ENCODE data around the gene ANKRD33B. TPM values are rescaled to one million over a fixed set of nuclear protein-coding genes. Genes with fewer than 3 reads are reported as not detected.

ANKRD33B gene
- total and polyA plus RNA-seq, 7 donors = 1.4 to 32.7 (median 7.8) TPM

DNA sequence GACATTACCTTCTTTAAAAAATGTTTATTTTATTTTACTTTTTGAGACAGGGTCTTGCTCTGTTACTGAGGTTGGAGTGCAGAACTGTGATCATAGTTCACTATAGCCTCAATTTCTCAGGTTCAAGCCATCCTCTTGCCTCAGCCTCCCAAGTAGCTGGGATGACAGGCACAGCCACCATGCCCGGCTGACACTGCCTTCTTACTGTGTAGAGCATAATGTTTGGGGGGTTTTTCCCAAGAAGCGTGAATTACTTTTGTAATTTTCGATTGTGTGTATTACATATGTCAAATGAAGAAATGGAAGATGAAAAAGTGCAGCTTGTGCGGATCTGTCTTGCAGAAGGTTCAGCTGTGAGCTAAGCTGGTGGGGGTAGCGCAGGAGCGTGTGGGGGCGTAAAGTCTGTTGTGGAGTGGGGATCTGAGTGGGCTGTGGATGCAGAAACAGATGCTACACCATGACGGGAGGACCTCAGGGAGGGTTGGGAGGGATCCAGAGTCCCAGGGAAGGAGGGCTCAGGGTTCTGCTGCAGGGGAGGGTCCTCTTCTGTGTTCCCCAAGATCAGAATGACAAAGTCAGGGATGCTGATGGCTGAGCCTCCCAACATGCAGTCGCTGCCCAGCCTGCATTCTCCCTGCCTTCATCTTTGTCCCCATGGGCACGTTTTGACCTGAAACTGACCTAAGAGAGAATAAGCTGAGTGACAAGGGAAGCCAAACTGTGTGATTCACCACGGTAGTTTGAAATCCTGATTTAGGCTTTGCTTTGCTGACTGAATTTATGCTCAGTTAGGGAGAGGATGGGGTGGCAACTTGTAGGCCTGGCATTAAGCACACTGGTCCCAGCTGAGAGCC is 6.8 kb upstream of the ANKRD33B start:
- intact Hi-C loops (cut with DNase I) = no loop called here
- DNase-seq = no peak

DNA sequence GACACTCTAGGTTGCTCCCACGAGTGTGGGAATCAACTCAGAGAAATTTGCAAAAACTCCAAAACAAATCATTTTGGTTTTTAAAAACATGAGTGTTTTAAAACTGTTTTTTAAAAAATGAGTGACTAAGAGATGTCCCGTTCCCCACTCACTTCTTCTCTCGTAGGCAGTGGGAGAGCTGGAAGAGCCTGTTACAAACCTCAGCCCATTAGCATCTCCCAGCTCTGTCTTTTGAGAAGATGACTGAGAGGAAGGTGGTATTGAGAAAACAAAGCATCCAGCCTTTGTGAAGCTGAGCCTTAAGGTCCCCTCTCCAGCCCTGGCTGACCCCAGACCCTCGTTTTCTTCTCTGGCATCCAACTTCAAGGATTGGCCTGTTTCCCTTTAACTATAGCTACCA is 4.7 kb upstream of the ANKRD33B start:
- H3K4me3 ChIP-seq = no peak overlapping the region
- TF ChIP-seq, protein P1, sequence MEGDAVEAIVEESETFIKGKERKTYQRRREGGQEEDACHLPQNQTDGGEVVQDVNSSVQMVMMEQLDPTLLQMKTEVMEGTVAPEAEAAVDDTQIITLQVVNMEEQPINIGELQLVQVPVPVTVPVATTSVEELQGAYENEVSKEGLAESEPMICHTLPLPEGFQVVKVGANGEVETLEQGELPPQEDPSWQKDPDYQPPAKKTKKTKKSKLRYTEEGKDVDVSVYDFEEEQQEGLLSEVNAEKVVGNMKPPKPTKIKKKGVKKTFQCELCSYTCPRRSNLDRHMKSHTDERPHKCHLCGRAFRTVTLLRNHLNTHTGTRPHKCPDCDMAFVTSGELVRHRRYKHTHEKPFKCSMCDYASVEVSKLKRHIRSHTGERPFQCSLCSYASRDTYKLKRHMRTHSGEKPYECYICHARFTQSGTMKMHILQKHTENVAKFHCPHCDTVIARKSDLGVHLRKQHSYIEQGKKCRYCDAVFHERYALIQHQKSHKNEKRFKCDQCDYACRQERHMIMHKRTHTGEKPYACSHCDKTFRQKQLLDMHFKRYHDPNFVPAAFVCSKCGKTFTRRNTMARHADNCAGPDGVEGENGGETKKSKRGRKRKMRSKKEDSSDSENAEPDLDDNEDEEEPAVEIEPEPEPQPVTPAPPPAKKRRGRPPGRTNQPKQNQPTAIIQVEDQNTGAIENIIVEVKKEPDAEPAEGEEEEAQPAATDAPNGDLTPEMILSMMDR (IDR thresholded peaks at IDR 0.05) = no peak
- H3K4me1 ChIP-seq = no peaks in the 10 kb centered on the region
- H3K36me3 ChIP-seq (ENCODE audit: insufficient read depth in 1 of 2, low read depth in 1 of 2) = no peaks in the 10 kb centered on the region
- peaks cover 0 to 12% (median 0%) of the 10 kb centered on the region in 3 donors for H3K27me3 ChIP-seq (ENCODE audit: insufficient read depth in 3 of 3, low read length in 2 of 3)
- no peak for ATAC-seq
- no peak for DNase-seq
- H3K27ac ChIP-seq = no peak overlapping the region
- H3K9me3 ChIP-seq = no peaks in the 10 kb centered on the region
- intact Hi-C loops (cut with DNase I) = no loop called here
- 78 to 83% (median 80%) methylated on average over 4 of the region's 4 CpGs for WGBS, 3 donors

More for the DNA sequence above, 6.8 kb upstream of the ANKRD33B start:
- no peaks in the 10 kb centered on the region for H3K27me3 ChIP-seq (ENCODE audit: insufficient read depth in 3 of 3, low read length in 2 of 3)
- TF ChIP-seq, protein P1 (IDR thresholded peaks at IDR 0.05) = no peak
- H3K4me3 ChIP-seq = no peak overlapping the region
- no peaks in the 10 kb centered on the region for H3K9me3 ChIP-seq
- no peak overlapping the region for H3K27ac ChIP-seq
- no peak for ATAC-seq
- H3K4me1 ChIP-seq = no peaks in the 10 kb centered on the region
- WGBS, 3 donors = 65 to 68% (median 66%) methylated on average over 11 of the region's 11 CpGs
- H3K36me3 ChIP-seq (ENCODE audit: insufficient read depth in 1 of 2, low read depth in 1 of 2) = no peaks in the 10 kb centered on the region

DNA sequence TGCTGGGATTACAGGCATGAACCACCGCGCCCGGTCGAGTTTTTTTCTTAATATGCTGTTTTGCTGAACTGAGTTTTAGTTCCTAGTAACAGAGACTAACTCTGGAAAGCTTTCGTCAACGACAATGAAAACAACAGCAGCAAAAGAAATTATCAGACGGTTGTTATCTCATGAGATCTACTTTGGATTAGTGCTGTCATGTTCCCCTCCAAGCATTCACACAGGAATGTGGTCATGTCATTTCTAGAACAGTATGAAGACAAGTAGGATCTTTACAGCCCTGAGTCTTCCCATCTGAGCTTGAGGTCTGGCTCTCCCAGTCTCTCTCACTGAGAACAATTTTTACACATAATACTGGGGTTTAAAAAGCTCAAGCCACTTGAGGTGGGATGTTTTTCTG is 4.0 kb upstream of the ANKRD33B start:
- WGBS, 3 donors = 62 to 68% (median 67%) methylated on average over 7 of the region's 7 CpGs
- Histone ChIP-seq H3K4me1 (no peaks in the 10 kb centered on the region), H3K27me3 (ENCODE audit: insufficient read depth in 3 of 3, low read length in 2 of 3) (peaks cover 0 to 17% (median 2%) of the 10 kb centered on the region in 3 donors), H3K27ac (no peak overlapping the region), H3K36me3 (ENCODE audit: insufficient read depth in 1 of 2, low read depth in 1 of 2) (no peaks in the 10 kb centered on the region), H3K4me3 (no peak overlapping the region), H3K9me3 (no peaks in the 10 kb centered on the region)
- ATAC-seq (no peak), DNase-seq (no peak)
- TF ChIP-seq, protein P1 (IDR thresholded peaks at IDR 0.05) = no peak
- intact Hi-C loops (cut with DNase I) = loop anchor here in 1 of 2 donors (5.0 kb wide), 1 partner anchor 67 kb away; no protein-coding TSS in a partner anchor

DNA sequence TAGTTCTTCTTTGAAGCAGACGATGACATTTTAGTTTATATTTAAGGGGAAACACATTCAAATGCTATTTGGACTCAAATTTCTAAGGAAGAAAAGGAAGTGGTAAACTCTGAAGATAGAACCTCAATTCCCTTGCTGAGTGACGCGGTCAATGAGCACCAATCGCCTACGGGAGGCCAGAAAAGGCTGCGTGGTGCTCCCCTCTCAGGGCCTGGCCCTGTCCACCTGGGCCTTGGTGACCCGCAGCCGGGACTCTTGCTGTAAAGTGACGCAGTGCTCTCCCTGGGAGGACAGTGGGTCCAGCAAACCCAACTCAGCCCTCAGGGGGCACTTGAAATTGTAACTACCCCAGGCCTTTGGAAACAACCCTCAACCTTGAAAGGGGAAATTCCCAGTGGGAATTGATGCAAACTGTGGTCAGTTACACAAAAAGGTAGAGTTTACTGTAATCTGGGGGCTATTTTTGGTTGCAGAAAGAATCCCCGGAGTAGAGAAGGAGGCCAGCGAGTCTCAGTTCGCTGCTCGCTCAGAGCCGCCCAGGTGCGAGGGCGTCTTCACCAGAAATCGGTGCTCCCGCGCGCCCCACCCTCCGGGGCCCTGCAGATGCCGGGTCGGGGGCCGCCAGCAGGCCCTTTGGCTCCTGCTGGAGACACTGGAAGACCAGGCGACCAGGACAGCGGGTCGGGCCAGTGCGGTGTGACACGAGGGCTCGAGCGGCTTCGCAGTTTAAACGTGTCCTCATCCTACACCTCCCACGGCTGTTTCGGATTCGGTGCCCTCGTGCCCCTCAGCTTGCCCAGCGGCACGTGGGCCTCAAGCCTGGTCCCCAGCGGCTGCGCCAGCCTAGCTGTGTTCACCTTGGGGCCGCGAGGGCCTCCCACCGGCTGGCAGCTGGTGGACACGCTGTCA is 1.4 kb upstream of the ANKRD33B start:
- Histone ChIP-seq H3K36me3 (ENCODE audit: insufficient read depth in 1 of 2, low read depth in 1 of 2) (no peaks in the 10 kb centered on the region), H3K4me3 (no peak overlapping the region), H3K9me3 (no peaks in the 10 kb centered on the region), H3K27ac (no peak overlapping the region), H3K4me1 (peaks cover 13% of the 10 kb centered on the region), H3K27me3 (ENCODE audit: insufficient read depth in 3 of 3, low read length in 2 of 3) (peaks cover 0 to 17% (median 5%) of the 10 kb centered on the region in 3 donors)
- WGBS, 3 donors = 70 to 78% (median 71%) methylated on average over 45 of the region's 45 CpGs
- DNase-seq (no peak), ATAC-seq (no peak)
- intact Hi-C loops (cut with DNase I) = loop anchor here in 1 of 2 donors (5.0 kb wide), 1 partner anchor 65 kb away; no protein-coding TSS in a partner anchor
- TF ChIP-seq, protein P1 (IDR thresholded peaks at IDR 0.05) = no peak

Measured in psoas muscle (tissue), 8 donors.